HEK293 (cell line): ENCODE measurements around the gene FOXN1.

Experiments used
- CTCF ChIP-seq: fragments of 450-650 bp; formaldehyde crosslinking; IDR thresholded peaks from 2 replicates; pipeline ENCODE4 v1.5.1; 2016; ENCODE audit warnings: missing biosample characterization, missing genetic modification characterization
- KLF16 ChIP-seq: fragments of 450-650 bp; formaldehyde crosslinking; IDR thresholded peaks from 2 replicates; pipeline ENCODE4 v1.5.1; 2017; ENCODE audit warnings: missing biosample characterization, missing genetic modification characterization
- KLF9 ChIP-seq: fragments of 450-650 bp; formaldehyde crosslinking; IDR thresholded peaks from 2 replicates; pipeline ENCODE4 v1.5.1; 2016; ENCODE audit warnings: missing biosample characterization, missing genetic modification characterization, low read depth
- TCF7L2 ChIP-seq: IDR thresholded peaks from 2 replicates; pipeline ENCODE4 v1.6.1; 2011; ENCODE audit warnings: low read depth, mild to moderate bottlenecking, inconsistent platforms, low read length, moderate library complexity, borderline replicate concordance
- ZBTB44 ChIP-seq: fragments of 450-650 bp; IDR thresholded peaks from 2 replicates; pipeline ENCODE4 v1.5.1; 2018; ENCODE audit warnings: missing biosample characterization, mild to moderate bottlenecking, missing genetic modification characterization
- ZNF140 ChIP-seq: fragments of 450-650 bp; formaldehyde crosslinking; IDR thresholded peaks from 2 replicates; pipeline ENCODE4 v1.5.1; 2016; ENCODE audit warnings: missing biosample characterization, missing genetic modification characterization
- ZNF449 ChIP-seq: fragments of 450-650 bp; formaldehyde crosslinking; IDR thresholded peaks from 2 replicates; pipeline ENCODE4 v1.5.1; 2017; ENCODE audit warnings: missing biosample characterization, mild to moderate bottlenecking, missing genetic modification characterization, moderate library complexity
- ZNF580 ChIP-seq: fragments of 450-650 bp; formaldehyde crosslinking; IDR thresholded peaks from 2 replicates; pipeline ENCODE4 v1.5.1; 2016; ENCODE audit warnings: missing biosample characterization, missing genetic modification characterization
- ZNF624 ChIP-seq: fragments of 450-650 bp; formaldehyde crosslinking; IDR thresholded peaks from 2 replicates; pipeline ENCODE4 v1.5.1; 2017; ENCODE audit warnings: missing biosample characterization, missing genetic modification characterization
- ZNF629 ChIP-seq: fragments of 450-650 bp; formaldehyde crosslinking; IDR thresholded peaks from 2 replicates; pipeline ENCODE4 v1.5.1; 2017; ENCODE audit warnings: missing biosample characterization, missing genetic modification characterization
- ZNF785 ChIP-seq: fragments of 450-650 bp; formaldehyde crosslinking; IDR thresholded peaks from 2 replicates; pipeline ENCODE4 v1.5.1; 2016; ENCODE audit warnings: missing biosample characterization, missing genetic modification characterization
- TF ChIP-seq, protein P1 (sequence below): fragments of 450-650 bp; formaldehyde crosslinking; IDR thresholded peaks from 2 replicates; pipeline ENCODE4 v1.5.1; 2017; ENCODE audit warnings: missing biosample characterization, missing genetic modification characterization

- TF ChIP-seq CTCF (tag by site-specific recombination) (no peak), ZNF785 (tag by site-specific recombination) (no peak), ZNF580 (tag by site-specific recombination) (no peak), KLF9 (tag by site-specific recombination) (no peak), ZBTB44 (tag by site-specific recombination) (no peak), KLF16 (tag by site-specific recombination) (no peak), ZNF629 (tag by site-specific recombination) (no peak), ZNF449 (no peak), TCF7L2 (no peak), ZNF140 (tag by site-specific recombination) (no peak), ZNF624 (tag by site-specific recombination) (no peak)
- TF ChIP-seq, protein P1, sequence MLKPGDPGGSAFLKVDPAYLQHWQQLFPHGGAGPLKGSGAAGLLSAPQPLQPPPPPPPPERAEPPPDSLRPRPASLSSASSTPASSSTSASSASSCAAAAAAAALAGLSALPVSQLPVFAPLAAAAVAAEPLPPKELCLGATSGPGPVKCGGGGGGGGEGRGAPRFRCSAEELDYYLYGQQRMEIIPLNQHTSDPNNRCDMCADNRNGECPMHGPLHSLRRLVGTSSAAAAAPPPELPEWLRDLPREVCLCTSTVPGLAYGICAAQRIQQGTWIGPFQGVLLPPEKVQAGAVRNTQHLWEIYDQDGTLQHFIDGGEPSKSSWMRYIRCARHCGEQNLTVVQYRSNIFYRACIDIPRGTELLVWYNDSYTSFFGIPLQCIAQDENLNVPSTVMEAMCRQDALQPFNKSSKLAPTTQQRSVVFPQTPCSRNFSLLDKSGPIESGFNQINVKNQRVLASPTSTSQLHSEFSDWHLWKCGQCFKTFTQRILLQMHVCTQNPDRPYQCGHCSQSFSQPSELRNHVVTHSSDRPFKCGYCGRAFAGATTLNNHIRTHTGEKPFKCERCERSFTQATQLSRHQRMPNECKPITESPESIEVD (tag by site-specific recombination): no peak
Observed at GRCh38 chr17:28515518-28515917, 9.4 kb downstream of the FOXN1 start.
